ENCODE results near the gene MECP2. TPM values are rescaled to one million over a fixed set of nuclear protein-coding genes. Genes with fewer than 3 reads are reported as not detected.
A peak's percentile ranks its signal among the peaks of the same experiment; 100 is the strongest.

Gene MECP2
- total and polyA plus RNA-seq, 2 donors from 2014 or later, result 14.0 to 74.7 TPM

DNA sequence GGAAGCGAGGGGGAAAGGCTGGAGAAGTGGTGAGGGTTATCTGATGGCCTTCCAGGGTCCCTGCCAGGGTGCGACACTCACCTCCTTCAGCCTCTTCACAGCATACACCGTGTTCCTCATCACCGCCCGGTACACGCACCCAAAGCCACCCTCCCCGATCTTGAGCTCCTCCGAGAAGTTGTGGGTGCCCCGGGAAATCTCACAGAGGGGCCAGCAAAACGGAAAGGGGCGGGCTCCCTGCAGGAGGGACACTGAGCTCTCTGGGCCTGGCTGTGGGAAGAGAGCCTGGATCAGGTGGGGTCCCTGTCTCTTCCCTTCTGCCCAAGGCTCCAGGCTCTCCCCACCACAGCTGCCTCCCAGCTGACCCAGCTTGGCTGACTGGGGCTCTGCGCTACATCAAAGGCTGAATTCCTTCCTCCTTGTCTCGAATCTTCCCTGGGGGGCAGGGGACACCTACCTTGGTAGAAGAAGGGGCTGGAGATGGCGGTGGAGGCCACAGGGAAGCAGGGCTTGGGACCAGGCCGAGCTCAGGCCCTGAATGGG lies 78.9 kb downstream of the MECP2 start:
- H3K27ac ChIP-seq (ENCODE audit: low read depth in 2 of 2, low read length in 2 of 2), result peak overlapping the region in 1 of 2 donors; percentile 32
- TF ChIP-seq, protein P1, sequence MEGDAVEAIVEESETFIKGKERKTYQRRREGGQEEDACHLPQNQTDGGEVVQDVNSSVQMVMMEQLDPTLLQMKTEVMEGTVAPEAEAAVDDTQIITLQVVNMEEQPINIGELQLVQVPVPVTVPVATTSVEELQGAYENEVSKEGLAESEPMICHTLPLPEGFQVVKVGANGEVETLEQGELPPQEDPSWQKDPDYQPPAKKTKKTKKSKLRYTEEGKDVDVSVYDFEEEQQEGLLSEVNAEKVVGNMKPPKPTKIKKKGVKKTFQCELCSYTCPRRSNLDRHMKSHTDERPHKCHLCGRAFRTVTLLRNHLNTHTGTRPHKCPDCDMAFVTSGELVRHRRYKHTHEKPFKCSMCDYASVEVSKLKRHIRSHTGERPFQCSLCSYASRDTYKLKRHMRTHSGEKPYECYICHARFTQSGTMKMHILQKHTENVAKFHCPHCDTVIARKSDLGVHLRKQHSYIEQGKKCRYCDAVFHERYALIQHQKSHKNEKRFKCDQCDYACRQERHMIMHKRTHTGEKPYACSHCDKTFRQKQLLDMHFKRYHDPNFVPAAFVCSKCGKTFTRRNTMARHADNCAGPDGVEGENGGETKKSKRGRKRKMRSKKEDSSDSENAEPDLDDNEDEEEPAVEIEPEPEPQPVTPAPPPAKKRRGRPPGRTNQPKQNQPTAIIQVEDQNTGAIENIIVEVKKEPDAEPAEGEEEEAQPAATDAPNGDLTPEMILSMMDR (IDR thresholded peaks at IDR 0.05; ENCODE audit: borderline replicate concordance, extremely low read depth, insufficient read depth), result no peak
- DNase-seq (no peak), FAIRE-seq (no peak)
- H3K36me3 ChIP-seq (ENCODE audit: control insufficient read depth in 2 of 3, insufficient read depth in 3 of 3, low read length in 3 of 3), result peaks cover 0 to 2% (median 0%) of the 10 kb centered on the region in 3 donors
- peaks cover 0 to 9% (median 5%) of the 10 kb centered on the region in 3 donors for H3K4me1 ChIP-seq (ENCODE audit: control insufficient read depth in 2 of 3, insufficient read depth in 2 of 3, low read depth in 1 of 3, low read length in 3 of 3)
- H3K9me3 ChIP-seq (ENCODE audit: control insufficient read depth in 2 of 3, insufficient read depth in 1 of 3, low read length in 3 of 3), result no peaks in the 10 kb centered on the region
- peak overlapping the region in 2 of 3 donors; percentile 14 to 32 for H3K4me3 ChIP-seq (ENCODE audit: low read length in 3 of 3)
- intact Hi-C loops (cut with DNase I), result no loop called here
- peak overlapping the region in 2 of 3 donors; percentile 26 to 41 for H3K9ac ChIP-seq (ENCODE audit: low read length in 3 of 3)
- no peaks in the 10 kb centered on the region for H3K27me3 ChIP-seq (ENCODE audit: control insufficient read depth, insufficient read depth, low read length)

DNA sequence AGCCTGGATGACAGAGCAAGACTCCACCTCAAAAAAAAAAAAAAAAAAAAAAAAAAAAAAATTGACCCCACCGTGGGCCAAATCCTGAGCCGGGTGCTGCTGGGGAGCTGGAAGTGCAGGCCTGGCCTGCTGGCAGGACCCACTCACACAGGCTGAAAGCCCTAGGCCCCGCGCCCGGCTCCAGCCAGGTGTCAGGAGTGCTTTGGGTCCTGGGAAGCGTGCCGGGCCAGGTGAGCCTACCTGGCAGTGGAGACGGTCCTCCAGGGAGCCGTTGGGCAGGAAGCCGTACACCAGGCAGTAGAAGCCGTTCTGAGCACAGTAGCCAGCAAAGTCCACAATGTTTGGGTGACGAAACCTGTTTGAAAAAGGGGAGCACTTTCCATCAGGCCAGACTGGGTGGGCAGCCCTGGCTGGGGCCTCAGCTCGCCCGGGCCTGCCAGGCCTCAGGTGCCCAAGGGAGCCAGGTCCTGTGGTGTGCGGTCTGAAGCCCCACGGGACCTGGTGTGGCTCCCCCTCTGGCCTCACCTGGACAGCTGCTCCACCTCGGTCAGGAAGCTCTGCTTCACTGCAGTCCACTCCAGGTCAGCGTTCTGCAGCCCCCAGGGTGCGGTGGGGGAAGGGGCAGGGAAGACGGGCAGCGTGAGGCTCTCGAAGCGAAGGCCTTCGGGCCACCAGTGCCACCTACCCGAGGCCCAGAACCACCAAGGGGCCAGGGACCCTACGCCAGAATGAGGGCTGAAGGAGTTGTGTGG lies 79.6 kb downstream of the MECP2 start:
- Histone ChIP-seq H3K9ac (ENCODE audit: low read length in 3 of 3) (no peak overlapping the region), H3K9me3 (ENCODE audit: control insufficient read depth in 2 of 3, insufficient read depth in 1 of 3, low read length in 3 of 3) (no peaks in the 10 kb centered on the region), H3K4me1 (ENCODE audit: control insufficient read depth in 2 of 3, insufficient read depth in 2 of 3, low read depth in 1 of 3, low read length in 3 of 3) (peaks cover 0 to 9% (median 5%) of the 10 kb centered on the region in 3 donors), H3K4me3 (ENCODE audit: low read length in 3 of 3) (no peak overlapping the region), H3K36me3 (ENCODE audit: control insufficient read depth in 2 of 3, insufficient read depth in 3 of 3, low read length in 3 of 3) (peaks cover 0 to 2% (median 0%) of the 10 kb centered on the region in 3 donors), H3K27ac (ENCODE audit: low read depth in 2 of 2, low read length in 2 of 2) (no peak overlapping the region), H3K27me3 (ENCODE audit: control insufficient read depth, insufficient read depth, low read length) (no peaks in the 10 kb centered on the region)
- TF ChIP-seq, protein P1 (IDR thresholded peaks at IDR 0.05; ENCODE audit: borderline replicate concordance, extremely low read depth, insufficient read depth), result no peak
- DNase-seq (peak in 1 of 5 donors; percentile 70), FAIRE-seq (no peak)
- intact Hi-C loops (cut with DNase I), result no loop called here

DNA sequence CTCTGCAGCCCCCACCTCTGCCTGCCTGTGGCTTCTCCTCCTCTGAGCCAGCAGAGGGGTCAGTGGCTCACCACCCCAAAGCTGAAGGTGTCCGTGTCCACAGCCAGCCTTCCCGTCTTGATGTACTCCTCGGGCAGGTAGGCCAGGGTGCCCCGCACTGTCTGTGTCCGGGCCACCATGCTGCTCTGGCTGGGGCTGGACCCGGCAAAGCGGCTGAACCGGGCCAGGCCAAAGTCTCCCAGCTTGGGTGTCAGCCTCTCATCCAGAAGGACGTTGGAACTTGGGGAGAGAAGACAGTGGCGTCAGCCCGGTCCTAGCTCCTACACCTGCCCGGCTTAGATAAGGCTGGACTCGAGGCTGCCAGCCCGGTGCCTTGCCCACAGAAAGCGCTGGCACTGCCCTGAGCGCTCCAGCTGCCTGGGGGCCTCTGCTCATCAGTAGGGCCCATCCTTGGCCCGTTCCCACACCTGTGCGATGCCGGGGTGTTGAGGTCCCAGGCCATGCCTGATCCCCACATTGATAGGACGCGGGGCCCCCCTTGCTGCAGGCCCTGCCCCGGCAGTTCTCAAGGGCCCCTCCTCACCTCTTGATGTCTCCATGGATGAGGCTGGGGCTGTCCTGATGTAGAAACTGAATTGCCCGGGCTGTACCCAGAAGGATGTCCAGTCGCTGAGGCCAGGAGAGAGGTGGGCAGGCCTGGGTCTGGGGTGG lies 81.0 kb downstream of the MECP2 start:
- FAIRE-seq, result no peak
- Histone ChIP-seq H3K27ac (ENCODE audit: low read depth in 2 of 2, low read length in 2 of 2) (no peak overlapping the region), H3K9me3 (ENCODE audit: control insufficient read depth in 2 of 3, insufficient read depth in 1 of 3, low read length in 3 of 3) (no peaks in the 10 kb centered on the region), H3K4me1 (ENCODE audit: control insufficient read depth in 2 of 3, insufficient read depth in 2 of 3, low read depth in 1 of 3, low read length in 3 of 3) (peaks cover 0 to 9% (median 5%) of the 10 kb centered on the region in 3 donors), H3K9ac (ENCODE audit: low read length in 3 of 3) (no peak overlapping the region), H3K4me3 (ENCODE audit: low read length in 3 of 3) (no peak overlapping the region), H3K27me3 (ENCODE audit: control insufficient read depth, insufficient read depth, low read length) (no peaks in the 10 kb centered on the region), H3K36me3 (ENCODE audit: control insufficient read depth in 2 of 3, insufficient read depth in 3 of 3, low read length in 3 of 3) (peaks cover 0 to 2% (median 0%) of the 10 kb centered on the region in 3 donors)
- intact Hi-C loops (cut with DNase I), result no loop called here
- DNase-seq, result no peak
- TF ChIP-seq, protein P1 (IDR thresholded peaks at IDR 0.05; ENCODE audit: borderline replicate concordance, extremely low read depth, insufficient read depth), result no peak

All from kidney (tissue), 14 donors.